HepG2 (cell line): ENCODE data around the gene DOC2A. TPM values are rescaled to one million over a fixed set of nuclear protein-coding genes. Genes with fewer than 3 reads are reported as not detected.

ENCODE experiments used
- CENPX ChIP-seq: sonication (generic); formaldehyde crosslinking; IDR thresholded peaks from 2 replicates; pipeline ENCODE4 v1.9.0; 2021; ENCODE audit warnings: mild to moderate bottlenecking, missing genetic modification reagents, moderate library complexity
- FOXP1 ChIP-seq, 2 experiments: fragments of 450-650 bp in 1 of 2; IDR thresholded peaks; 2 replicates each; pipeline ENCODE4 v1.6.1; 2017 to 2018; ENCODE audit warnings: antibody characterized with exemption in 1 of 2
- GATAD2A ChIP-seq: IDR thresholded peaks from 2 replicates; pipeline ENCODE4 v1.6.1; 2016
- MTERF4 ChIP-seq: sonication (generic); formaldehyde crosslinking; IDR thresholded peaks from 2 replicates; pipeline ENCODE4 v1.8.0; 2023; ENCODE audit warnings: mild to moderate bottlenecking, missing genetic modification reagents
- NONO ChIP-seq, 2 experiments: fragments of 450-650 bp in 1 of 2; sonication (generic) in 1 of 2; formaldehyde crosslinking in 1 of 2; IDR thresholded peaks in 1 of 2; conservative IDR thresholded peaks in 1 of 2; 2 replicates each; pipeline versions ENCODE4 v1.6.1 to v1.8.0; 2017 to 2022; ENCODE audit warnings: mild to moderate bottlenecking in 1 of 2, missing genetic modification reagents in 1 of 2, moderate library complexity in 1 of 2
- RAD51 ChIP-seq: fragments of 450-650 bp; IDR thresholded peaks from 2 replicates; pipeline ENCODE4 v1.6.1; 2016; ENCODE audit warnings: borderline replicate concordance
- SKI ChIP-seq: fragments of 450-650 bp; IDR thresholded peaks from one replicate; pipeline ENCODE4 v1.6.1; 2018; ENCODE audit warnings: mild to moderate bottlenecking; ENCODE audit not compliant: partially characterized antibody
- SNRNP70 ChIP-seq: fragments of 200-400 bp; formaldehyde crosslinking; IDR thresholded peaks from 2 replicates; pipeline ENCODE4 v1.6.1; 2017; ENCODE audit warnings: mild to moderate bottlenecking, low read depth, low read length, moderate library complexity
- TCF7 ChIP-seq: sonication (generic); IDR thresholded peaks from 2 replicates; pipeline ENCODE4 v1.6.1; 2016; ENCODE audit warnings: antibody characterized with exemption, low read depth
- WIZ ChIP-seq: sonication (generic); formaldehyde crosslinking; IDR thresholded peaks from 2 replicates; pipeline ENCODE4 v1.5.1; 2020; ENCODE audit warnings: mild to moderate bottlenecking, missing genetic modification reagents
- YEATS4 ChIP-seq: sonication (generic); formaldehyde crosslinking; IDR thresholded peaks from 2 replicates; pipeline ENCODE4 v1.4.0; 2020; ENCODE audit warnings: missing genetic modification reagents, borderline replicate concordance
- ZBTB20 ChIP-seq: sonication (generic); formaldehyde crosslinking; IDR thresholded peaks from 2 replicates; pipeline ENCODE4 v1.8.1; 2023; ENCODE audit warnings: missing genetic modification reagents, low read depth, mild to moderate bottlenecking, borderline replicate concordance
- ZNF251 ChIP-seq: sonication (generic); formaldehyde crosslinking; IDR thresholded peaks from 2 replicates; pipeline ENCODE4 v1.9.0; 2021; ENCODE audit warnings: mild to moderate bottlenecking, missing genetic modification reagents
- ZNF775 ChIP-seq: sonication (generic); formaldehyde crosslinking; IDR thresholded peaks from 2 replicates; pipeline ENCODE4 v1.4.0; 2020; ENCODE audit warnings: missing genetic modification reagents, mild to moderate bottlenecking, moderate library complexity, borderline replicate concordance
- polyA plus RNA-seq, 8 experiments: library from polyadenylated mRNA; depleted of rRNA in 3 of 8; stranded (reverse) in 7 of 8; unstranded in 1 of 8; fragments of >200 nt; fragmentation: Illumina TruSeq in 4 of 8; extraction: Trizol in 4 of 8; gene quantifications; 2 replicates each; pipeline versions ENCODE4 v1.2.1 to v1.2.3, GENCODE V29; 2011 to 2016; ENCODE audit warnings: low read depth in 4 of 8, missing spikeins in 1 of 8, mixed read lengths in 1 of 8; ENCODE audit not compliant: insufficient read depth in 1 of 8
- total RNA-seq, 5 experiments: library from RNA; depleted of rRNA; stranded (reverse); fragments of >200 nt; fragmentation: Illumina TruSeq; extraction: Trizol; gene quantifications; 2 replicates each; pipeline ENCODE4 v1.2.3, GENCODE V29; 2016; ENCODE audit warnings: low read depth in 1 of 5
- TF ChIP-seq, protein P1 (sequence below): sonication (generic); formaldehyde crosslinking; IDR thresholded peaks from 2 replicates; pipeline ENCODE4 v1.5.1; 2020; ENCODE audit warnings: missing genetic modification reagents, mild to moderate bottlenecking, borderline replicate concordance
- TF ChIP-seq, protein P2 (sequence below): sonication (generic); formaldehyde crosslinking; IDR thresholded peaks from 2 replicates; pipeline ENCODE4 v1.4.0; 2020; ENCODE audit warnings: missing genetic modification reagents, borderline replicate concordance
- TF ChIP-seq, protein P3 (sequence below): sonication (generic); formaldehyde crosslinking; IDR thresholded peaks from 2 replicates; pipeline ENCODE4 v1.4.0; 2020; ENCODE audit warnings: mild to moderate bottlenecking, missing genetic modification reagents, borderline replicate concordance

Gene DOC2A
- total and polyA plus RNA-seq, 2 of the 13 experiments (the other 11 are each of a cell fraction or from before 2014, with no cell fraction given), result 0.15 to 0.55 TPM

- TF ChIP-seq ZBTB20 (CRISPR knock-in tag) (peak; percentile 81), ZNF775 (CRISPR knock-in tag) (peak; percentile 70; the same call in 1 of the 2 replicates), YEATS4 (CRISPR knock-in tag) (peak; percentile 86; the same call in 1 of the 2 replicates), WIZ (CRISPR knock-in tag) (peak; percentile 68; the same call in 1 of the 2 replicates), FOXP1 (IDR thresholded peaks at IDR 0.05) (no peak), FOXP1 (CRISPR knock-in tag; IDR thresholded peaks at IDR 0.05) (no peak), SKI (no peak), MTERF4 (CRISPR knock-in tag) (peak; percentile 94), NONO (IDR thresholded peaks at IDR 0.05) (no peak), NONO (CRISPR knock-in tag; conservative IDR thresholded peaks at IDR 0.05) (peak; percentile 98), CENPX (CRISPR knock-in tag) (no peak), ZNF251 (CRISPR knock-in tag) (0 out of 2 replicates have a peak, but pooled peaks have one; percentile 87), RAD51 (no peak), SNRNP70 (no peak), GATAD2A (CRISPR knock-in tag) (peak; percentile 61), TCF7 (no peak)
- TF ChIP-seq, protein P1, sequence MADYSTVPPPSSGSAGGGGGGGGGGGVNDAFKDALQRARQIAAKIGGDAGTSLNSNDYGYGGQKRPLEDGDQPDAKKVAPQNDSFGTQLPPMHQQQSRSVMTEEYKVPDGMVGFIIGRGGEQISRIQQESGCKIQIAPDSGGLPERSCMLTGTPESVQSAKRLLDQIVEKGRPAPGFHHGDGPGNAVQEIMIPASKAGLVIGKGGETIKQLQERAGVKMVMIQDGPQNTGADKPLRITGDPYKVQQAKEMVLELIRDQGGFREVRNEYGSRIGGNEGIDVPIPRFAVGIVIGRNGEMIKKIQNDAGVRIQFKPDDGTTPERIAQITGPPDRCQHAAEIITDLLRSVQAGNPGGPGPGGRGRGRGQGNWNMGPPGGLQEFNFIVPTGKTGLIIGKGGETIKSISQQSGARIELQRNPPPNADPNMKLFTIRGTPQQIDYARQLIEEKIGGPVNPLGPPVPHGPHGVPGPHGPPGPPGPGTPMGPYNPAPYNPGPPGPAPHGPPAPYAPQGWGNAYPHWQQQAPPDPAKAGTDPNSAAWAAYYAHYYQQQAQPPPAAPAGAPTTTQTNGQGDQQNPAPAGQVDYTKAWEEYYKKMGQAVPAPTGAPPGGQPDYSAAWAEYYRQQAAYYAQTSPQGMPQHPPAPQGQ, result no peak
- TF ChIP-seq, protein P2, sequence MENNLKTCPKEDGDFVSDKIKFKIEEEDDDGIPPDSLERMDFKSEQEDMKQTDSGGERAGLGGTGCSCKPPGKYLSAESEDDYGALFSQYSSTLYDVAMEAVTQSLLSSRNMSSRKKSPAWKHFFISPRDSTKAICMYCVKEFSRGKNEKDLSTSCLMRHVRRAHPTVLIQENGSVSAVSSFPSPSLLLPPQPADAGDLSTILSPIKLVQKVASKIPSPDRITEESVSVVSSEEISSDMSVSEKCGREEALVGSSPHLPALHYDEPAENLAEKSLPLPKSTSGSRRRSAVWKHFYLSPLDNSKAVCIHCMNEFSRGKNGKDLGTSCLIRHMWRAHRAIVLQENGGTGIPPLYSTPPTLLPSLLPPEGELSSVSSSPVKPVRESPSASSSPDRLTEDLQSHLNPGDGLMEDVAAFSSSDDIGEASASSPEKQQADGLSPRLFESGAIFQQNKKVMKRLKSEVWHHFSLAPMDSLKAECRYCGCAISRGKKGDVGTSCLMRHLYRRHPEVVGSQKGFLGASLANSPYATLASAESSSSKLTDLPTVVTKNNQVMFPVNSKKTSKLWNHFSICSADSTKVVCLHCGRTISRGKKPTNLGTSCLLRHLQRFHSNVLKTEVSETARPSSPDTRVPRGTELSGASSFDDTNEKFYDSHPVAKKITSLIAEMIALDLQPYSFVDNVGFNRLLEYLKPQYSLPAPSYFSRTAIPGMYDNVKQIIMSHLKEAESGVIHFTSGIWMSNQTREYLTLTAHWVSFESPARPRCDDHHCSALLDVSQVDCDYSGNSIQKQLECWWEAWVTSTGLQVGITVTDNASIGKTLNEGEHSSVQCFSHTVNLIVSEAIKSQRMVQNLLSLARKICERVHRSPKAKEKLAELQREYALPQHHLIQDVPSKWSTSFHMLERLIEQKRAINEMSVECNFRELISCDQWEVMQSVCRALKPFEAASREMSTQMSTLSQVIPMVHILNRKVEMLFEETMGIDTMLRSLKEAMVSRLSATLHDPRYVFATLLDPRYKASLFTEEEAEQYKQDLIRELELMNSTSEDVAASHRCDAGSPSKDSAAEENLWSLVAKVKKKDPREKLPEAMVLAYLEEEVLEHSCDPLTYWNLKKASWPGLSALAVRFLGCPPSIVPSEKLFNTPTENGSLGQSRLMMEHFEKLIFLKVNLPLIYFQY (CRISPR knock-in tag), result peak; percentile 77
- TF ChIP-seq, protein P3, sequence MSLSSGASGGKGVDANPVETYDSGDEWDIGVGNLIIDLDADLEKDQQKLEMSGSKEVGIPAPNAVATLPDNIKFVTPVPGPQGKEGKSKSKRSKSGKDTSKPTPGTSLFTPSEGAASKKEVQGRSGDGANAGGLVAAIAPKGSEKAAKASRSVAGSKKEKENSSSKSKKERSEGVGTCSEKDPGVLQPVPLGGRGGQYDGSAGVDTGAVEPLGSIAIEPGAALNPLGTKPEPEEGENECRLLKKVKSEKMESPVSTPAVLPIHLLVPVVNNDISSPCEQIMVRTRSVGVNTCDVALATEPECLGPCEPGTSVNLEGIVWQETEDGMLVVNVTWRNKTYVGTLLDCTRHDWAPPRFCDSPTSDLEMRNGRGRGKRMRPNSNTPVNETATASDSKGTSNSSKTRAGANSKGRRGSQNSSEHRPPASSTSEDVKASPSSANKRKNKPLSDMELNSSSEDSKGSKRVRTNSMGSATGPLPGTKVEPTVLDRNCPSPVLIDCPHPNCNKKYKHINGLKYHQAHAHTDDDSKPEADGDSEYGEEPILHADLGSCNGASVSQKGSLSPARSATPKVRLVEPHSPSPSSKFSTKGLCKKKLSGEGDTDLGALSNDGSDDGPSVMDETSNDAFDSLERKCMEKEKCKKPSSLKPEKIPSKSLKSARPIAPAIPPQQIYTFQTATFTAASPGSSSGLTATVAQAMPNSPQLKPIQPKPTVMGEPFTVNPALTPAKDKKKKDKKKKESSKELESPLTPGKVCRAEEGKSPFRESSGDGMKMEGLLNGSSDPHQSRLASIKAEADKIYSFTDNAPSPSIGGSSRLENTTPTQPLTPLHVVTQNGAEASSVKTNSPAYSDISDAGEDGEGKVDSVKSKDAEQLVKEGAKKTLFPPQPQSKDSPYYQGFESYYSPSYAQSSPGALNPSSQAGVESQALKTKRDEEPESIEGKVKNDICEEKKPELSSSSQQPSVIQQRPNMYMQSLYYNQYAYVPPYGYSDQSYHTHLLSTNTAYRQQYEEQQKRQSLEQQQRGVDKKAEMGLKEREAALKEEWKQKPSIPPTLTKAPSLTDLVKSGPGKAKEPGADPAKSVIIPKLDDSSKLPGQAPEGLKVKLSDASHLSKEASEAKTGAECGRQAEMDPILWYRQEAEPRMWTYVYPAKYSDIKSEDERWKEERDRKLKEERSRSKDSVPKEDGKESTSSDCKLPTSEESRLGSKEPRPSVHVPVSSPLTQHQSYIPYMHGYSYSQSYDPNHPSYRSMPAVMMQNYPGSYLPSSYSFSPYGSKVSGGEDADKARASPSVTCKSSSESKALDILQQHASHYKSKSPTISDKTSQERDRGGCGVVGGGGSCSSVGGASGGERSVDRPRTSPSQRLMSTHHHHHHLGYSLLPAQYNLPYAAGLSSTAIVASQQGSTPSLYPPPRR (CRISPR knock-in tag), result peak; percentile 81; the same call in 1 of the 2 replicates
Observed at GRCh38 chr16:30052671-30053372, 42.0 kb upstream of the DOC2A start (continued).
